Stimulated activated CD4-positive, alpha-beta T cell treated with anti-CD3 and anti-CD28 coated beads, Interleukin-4, amount 100 ng/mL, for 1 hour (primary cell): Measurements from ENCODE around the gene ITGB5.

Experiments
- DNase-seq: peaks from one replicate; pipeline ENCODE4 v3.0.0-alpha.2; 2020

ITGB5 gene

DNA sequence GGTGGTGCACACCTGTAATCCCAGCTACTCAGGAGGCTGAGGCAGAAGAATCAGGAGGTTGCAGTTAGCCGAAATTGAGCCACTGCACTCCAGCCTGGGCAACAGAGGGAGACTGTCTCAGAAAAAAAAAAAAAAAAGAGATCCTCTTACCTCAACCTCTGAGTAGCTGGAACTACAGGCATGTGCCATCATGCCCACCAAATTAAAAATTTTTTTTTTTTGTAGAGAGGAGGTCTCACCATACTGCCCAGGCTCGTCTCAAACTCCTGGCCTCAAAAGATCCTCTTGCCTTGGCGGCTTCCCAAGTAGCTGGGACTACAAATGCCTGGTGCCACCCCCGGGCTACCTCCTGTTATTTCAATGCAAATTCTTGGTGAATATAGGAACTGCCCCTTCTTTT is 155.4 kb downstream of the ITGB5 start:
- DNase-seq, result no peak

- peak; percentile 13 for DNase-seq
Observed at GRCh38 chr3:124730941-124731297, 156.2 kb downstream of the ITGB5 start.

DNA sequence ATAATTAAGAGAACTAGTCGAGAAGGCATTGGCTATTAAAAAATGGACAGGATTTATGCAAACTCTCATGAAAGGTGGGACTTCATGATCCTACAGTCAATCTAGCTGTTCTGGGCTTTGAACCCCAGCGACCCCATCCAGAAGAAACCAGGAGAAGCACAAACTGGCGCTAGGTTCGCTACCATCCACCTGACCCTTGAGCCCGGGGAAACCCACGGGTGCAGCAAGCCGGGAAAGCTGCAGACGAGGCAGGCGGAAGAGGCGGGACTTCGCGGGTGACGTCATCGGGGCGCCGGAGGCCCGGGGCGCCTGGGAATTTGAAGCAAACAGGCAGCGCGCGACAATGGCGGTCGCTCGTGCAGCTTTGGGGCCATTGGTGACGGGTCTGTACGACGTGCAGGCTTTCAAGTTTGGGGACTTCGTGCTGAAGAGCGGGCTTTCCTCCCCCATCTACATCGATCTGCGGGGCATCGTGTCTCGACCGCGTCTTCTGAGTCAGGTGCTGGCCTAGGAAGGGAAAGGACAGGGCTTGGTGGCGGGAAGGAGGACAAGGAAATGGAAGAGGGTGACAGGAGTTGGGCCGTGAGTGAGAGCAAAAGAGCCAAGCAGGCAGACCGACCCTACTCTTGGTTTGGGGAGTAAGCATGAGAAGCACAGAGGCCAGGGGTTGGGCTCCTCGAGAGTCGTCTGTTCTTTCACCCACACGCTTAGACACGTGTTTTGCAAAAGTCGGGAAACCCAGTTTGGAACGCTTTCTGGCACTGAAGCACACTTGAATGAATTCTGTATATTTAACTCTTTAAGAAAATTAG is 156.8 kb downstream of the ITGB5 start, which contains the start of gene UMPS:
TSS of gene UMPS (plus strand) at position 324 of the 812 bp plus-strand sequence. CDS start at position 344, 20 bp downstream.
- peak; percentile 97 for DNase-seq

DNA sequence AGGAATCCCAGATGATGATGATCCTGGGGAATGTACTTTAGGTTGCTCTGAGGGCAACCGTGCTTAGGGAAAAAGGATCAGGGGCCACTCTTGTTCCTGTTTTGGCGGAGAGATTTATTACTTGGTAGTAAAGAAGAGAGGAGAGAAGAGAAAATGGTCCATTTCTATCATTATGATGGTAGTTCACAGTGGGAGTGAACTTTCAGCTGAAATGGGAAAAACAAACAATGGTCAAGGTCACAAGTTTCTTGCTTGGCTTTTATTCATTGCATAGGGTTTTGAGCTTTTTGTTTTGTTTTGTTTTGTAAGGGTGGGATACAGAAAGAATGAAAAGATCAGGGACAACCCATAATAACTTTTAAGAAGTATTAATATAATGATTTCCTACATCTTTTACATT is 164.6 kb downstream of the ITGB5 start:
- DNase-seq, result no peak

GRCh38 chr3:124714223-124714853 is 172.8 kb downstream of the ITGB5 start:
- DNase-seq, result no peak
